ENCODE results near the gene DYNC2LI1.

DYNC2LI1 gene

GRCh38 chr2:43729491-43730174 is 44.2 kb upstream of the DYNC2LI1 start:
- TF ChIP-seq CTCF (IDR thresholded peaks at IDR 0.05; ENCODE audit: low read depth, low read length): no peak
- Histone ChIP-seq H3K27me3 (ENCODE audit: insufficient read depth, low read depth, severe bottlenecking) (no peaks in the 10 kb centered on the region), H3K27ac (no peak overlapping the region), H3K4me3 (ENCODE audit: low read depth, low read length) (no peak overlapping the region), H3K9me3 (ENCODE audit: severe bottlenecking) (no peaks in the 10 kb centered on the region), H3K36me3 (no peaks in the 10 kb centered on the region)
- DNase-seq: no peak

GRCh38 chr2:43731211-43731610 is 42.6 kb upstream of the DYNC2LI1 start:
- Histone ChIP-seq H3K36me3 (no peaks in the 10 kb centered on the region), H3K4me3 (ENCODE audit: low read depth, low read length) (no peak overlapping the region), H3K9me3 (ENCODE audit: severe bottlenecking) (no peaks in the 10 kb centered on the region), H3K27ac (no peak overlapping the region), H3K27me3 (ENCODE audit: insufficient read depth, low read depth, severe bottlenecking) (no peaks in the 10 kb centered on the region)
- no peak for DNase-seq
- TF ChIP-seq CTCF (IDR thresholded peaks at IDR 0.05; ENCODE audit: low read depth, low read length): no peak

- Histone ChIP-seq H3K4me3 (ENCODE audit: low read depth, low read length) (no peak overlapping the region), H3K9me3 (ENCODE audit: severe bottlenecking) (no peaks in the 10 kb centered on the region), H3K36me3 (no peaks in the 10 kb centered on the region), H3K27ac (no peak overlapping the region), H3K27me3 (ENCODE audit: insufficient read depth, low read depth, severe bottlenecking) (no peaks in the 10 kb centered on the region)
- no peak for TF ChIP-seq CTCF (IDR thresholded peaks at IDR 0.05; ENCODE audit: low read depth, low read length)
- DNase-seq: no peak
These were observed 37.2 kb upstream of the DYNC2LI1 start for GRCh38 chr2:43736637-43737036.

GRCh38 chr2:43737097-43737854 is 36.6 kb upstream of the DYNC2LI1 start:
- Histone ChIP-seq H3K27ac (no peak overlapping the region), H3K9me3 (ENCODE audit: severe bottlenecking) (no peaks in the 10 kb centered on the region)
- DNase-seq: no peak

GRCh38 chr2:43737855-43738254 is 36.0 kb upstream of the DYNC2LI1 start:
- H3K36me3 ChIP-seq: no peaks in the 10 kb centered on the region
- no peak overlapping the region for H3K27ac ChIP-seq
- no peak overlapping the region for H3K4me3 ChIP-seq (ENCODE audit: low read depth, low read length)
- no peaks in the 10 kb centered on the region for H3K9me3 ChIP-seq (ENCODE audit: severe bottlenecking)
- H3K27me3 ChIP-seq (ENCODE audit: insufficient read depth, low read depth, severe bottlenecking): no peaks in the 10 kb centered on the region
- DNase-seq: no peak
- TF ChIP-seq CTCF (IDR thresholded peaks at IDR 0.05; ENCODE audit: low read depth, low read length): no peak

More at GRCh38 chr2:43737097-43737854, 36.6 kb upstream of the DYNC2LI1 start:
- Histone ChIP-seq H3K4me3 (ENCODE audit: low read depth, low read length) (no peak overlapping the region), H3K36me3 (no peaks in the 10 kb centered on the region), H3K27me3 (ENCODE audit: insufficient read depth, low read depth, severe bottlenecking) (no peaks in the 10 kb centered on the region)
- no peak for TF ChIP-seq CTCF (IDR thresholded peaks at IDR 0.05; ENCODE audit: low read depth, low read length)
